ENCODE data around the gene RARA.

The RARA gene

GRCh38 chr17:40325156-40326013 is 16.4 kb downstream of the RARA start:
- DNase-seq (ENCODE audit: low read depth, low spot score) = no peak
- H3K27ac ChIP-seq = no peak overlapping the region

- DNase-seq (ENCODE audit: low read depth, low spot score) = no peak
- H3K27ac ChIP-seq = no peak overlapping the region
Observed at GRCh38 chr17:40326014-40326831, 17.2 kb downstream of the RARA start.

- no peak overlapping the region for H3K27ac ChIP-seq
- no peak for DNase-seq (ENCODE audit: low read depth, low spot score)
Observed at GRCh38 chr17:40326832-40327199, 17.8 kb downstream of the RARA start.

GRCh38 chr17:40327244-40327729 is 18.3 kb downstream of the RARA start:
- no peak for DNase-seq (ENCODE audit: low read depth, low spot score)
- no peak overlapping the region for H3K27ac ChIP-seq

GRCh38 chr17:40327735-40328385 is 18.9 kb downstream of the RARA start:
- DNase-seq (ENCODE audit: low read depth, low spot score) = no peak
- no peak overlapping the region for H3K27ac ChIP-seq

GRCh38 chr17:40328386-40328766 is 19.4 kb downstream of the RARA start:
- no peak overlapping the region for H3K27ac ChIP-seq
- no peak for DNase-seq (ENCODE audit: low read depth, low spot score)

- no peak overlapping the region for H3K27ac ChIP-seq
- DNase-seq (ENCODE audit: low read depth, low spot score) = no peak
Observed at GRCh38 chr17:40329839-40330794, 21.1 kb downstream of the RARA start.

- no peak overlapping the region for H3K27ac ChIP-seq
- no peak for DNase-seq (ENCODE audit: low read depth, low spot score)
Observed at GRCh38 chr17:40330850-40331470, 22.0 kb downstream of the RARA start.

- no peak for DNase-seq (ENCODE audit: low read depth, low spot score)
- no peak overlapping the region for H3K27ac ChIP-seq
Observed at GRCh38 chr17:40331743-40332641, 23.0 kb downstream of the RARA start.

GRCh38 chr17:40333781-40334448 is 24.9 kb downstream of the RARA start:
- H3K27ac ChIP-seq = no peak overlapping the region

GRCh38 chr17:40335620-40336019 is 26.6 kb downstream of the RARA start:
- no peak overlapping the region for H3K27ac ChIP-seq
- DNase-seq (ENCODE audit: low read depth, low spot score) = no peak

More at GRCh38 chr17:40333781-40334448, 24.9 kb downstream of the RARA start:
- no peak for DNase-seq (ENCODE audit: low read depth, low spot score)

- H3K27ac ChIP-seq = no peak overlapping the region
- no peak for DNase-seq (ENCODE audit: low read depth, low spot score)
Observed at GRCh38 chr17:40337351-40337750, 28.4 kb downstream of the RARA start.

- no peak overlapping the region for H3K27ac ChIP-seq
- DNase-seq (ENCODE audit: low read depth, low spot score) = no peak
Observed at GRCh38 chr17:40338058-40338457, 29.1 kb downstream of the RARA start.

GRCh38 chr17:40338941-40339649 is 30.1 kb downstream of the RARA start:
- no peak overlapping the region for H3K27ac ChIP-seq

GRCh38 chr17:40340327-40340726 is 31.3 kb downstream of the RARA start:
- DNase-seq (ENCODE audit: low read depth, low spot score) = no peak
- peak overlapping the region; percentile 81 for H3K27ac ChIP-seq

More at GRCh38 chr17:40338941-40339649, 30.1 kb downstream of the RARA start:
- no peak for DNase-seq (ENCODE audit: low read depth, low spot score)

- DNase-seq (ENCODE audit: low read depth, low spot score) = no peak
- peak overlapping the region; percentile 81 for H3K27ac ChIP-seq
Observed at GRCh38 chr17:40340880-40341807, 32.2 kb downstream of the RARA start.

Measured in epithelial cell of prostate (primary cell).